ENCODE data around the gene NFIX.

NFIX gene

GRCh38 chr19:13138171-13138915 lies 143.1 kb downstream of the NFIX start:
- TF ChIP-seq, protein P1, sequence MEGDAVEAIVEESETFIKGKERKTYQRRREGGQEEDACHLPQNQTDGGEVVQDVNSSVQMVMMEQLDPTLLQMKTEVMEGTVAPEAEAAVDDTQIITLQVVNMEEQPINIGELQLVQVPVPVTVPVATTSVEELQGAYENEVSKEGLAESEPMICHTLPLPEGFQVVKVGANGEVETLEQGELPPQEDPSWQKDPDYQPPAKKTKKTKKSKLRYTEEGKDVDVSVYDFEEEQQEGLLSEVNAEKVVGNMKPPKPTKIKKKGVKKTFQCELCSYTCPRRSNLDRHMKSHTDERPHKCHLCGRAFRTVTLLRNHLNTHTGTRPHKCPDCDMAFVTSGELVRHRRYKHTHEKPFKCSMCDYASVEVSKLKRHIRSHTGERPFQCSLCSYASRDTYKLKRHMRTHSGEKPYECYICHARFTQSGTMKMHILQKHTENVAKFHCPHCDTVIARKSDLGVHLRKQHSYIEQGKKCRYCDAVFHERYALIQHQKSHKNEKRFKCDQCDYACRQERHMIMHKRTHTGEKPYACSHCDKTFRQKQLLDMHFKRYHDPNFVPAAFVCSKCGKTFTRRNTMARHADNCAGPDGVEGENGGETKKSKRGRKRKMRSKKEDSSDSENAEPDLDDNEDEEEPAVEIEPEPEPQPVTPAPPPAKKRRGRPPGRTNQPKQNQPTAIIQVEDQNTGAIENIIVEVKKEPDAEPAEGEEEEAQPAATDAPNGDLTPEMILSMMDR (IDR thresholded peaks at IDR 0.05; ENCODE audit: borderline replicate concordance, control extremely low read depth, extremely low read depth, insufficient read depth, missing control alignments) = no peak
- DNase-seq (ENCODE audit: low spot score) = no peak
- in situ Hi-C loops (cut with MboI; ENCODE audit: low sequenced_read_pairs, unreplicated experiment) = no loop called here

- no peak for DNase-seq (ENCODE audit: low spot score)
- TF ChIP-seq, protein P1 (IDR thresholded peaks at IDR 0.05; ENCODE audit: borderline replicate concordance, control extremely low read depth, extremely low read depth, insufficient read depth, missing control alignments) = no peak
- in situ Hi-C loops (cut with MboI; ENCODE audit: low sequenced_read_pairs, unreplicated experiment) = no loop called here
Measured at GRCh38 chr19:13138916-13139198, 143.6 kb downstream of the NFIX start.

GRCh38 chr19:13139633-13140311 lies 144.5 kb downstream of the NFIX start:
- TF ChIP-seq, protein P1 (IDR thresholded peaks at IDR 0.05; ENCODE audit: borderline replicate concordance, control extremely low read depth, extremely low read depth, insufficient read depth, missing control alignments) = no peak
- no peak for DNase-seq (ENCODE audit: low spot score)
- in situ Hi-C loops (cut with MboI; ENCODE audit: low sequenced_read_pairs, unreplicated experiment) = no loop called here

- in situ Hi-C loops (cut with MboI; ENCODE audit: low sequenced_read_pairs, unreplicated experiment) = no loop called here
- TF ChIP-seq, protein P1 (IDR thresholded peaks at IDR 0.05; ENCODE audit: borderline replicate concordance, control extremely low read depth, extremely low read depth, insufficient read depth, missing control alignments) = no peak
- no peak for DNase-seq (ENCODE audit: low spot score)
Measured at GRCh38 chr19:13146763-13147563, 151.7 kb downstream of the NFIX start.
